DND-41 (cell line): ENCODE data around the gene HECW1.
A peak's percentile ranks its signal among the peaks of the same experiment; 100 is the strongest.

Experiments used
- ATAC-seq: fragments of 200-7000 bp; cut with Tn5 transposase; 3 replicates; pipeline ENCODE4 v1.9.1; 2021; ENCODE audit warnings: low read depth; ENCODE audit not compliant: insufficient read depth
- DNase-seq: peaks from one replicate; pipeline ENCODE4 v3.0.0-alpha.2; 2020
- H2AFZ ChIP-seq: 2 replicates; pipeline ENCODE4 v1.6.0; 2012; ENCODE audit warnings: low read depth, low read length
- H3K27ac ChIP-seq: 2 replicates; pipeline ENCODE4 v1.5.1; 2012; ENCODE audit warnings: low read length, inconsistent platforms
- H3K27me3 ChIP-seq: fragments of 200-600 bp; sonication (generic); 2 replicates; pipeline ENCODE4 v1.6.0; 2012; ENCODE audit warnings: low read length, mild to moderate bottlenecking, inconsistent platforms; ENCODE audit not compliant: insufficient read depth, poor library complexity
- H3K36me3 ChIP-seq: 2 replicates; pipeline ENCODE4 v1.5.1; 2012; ENCODE audit warnings: low read length, inconsistent platforms; ENCODE audit not compliant: insufficient read depth
- H3K4me1 ChIP-seq: 2 replicates; pipeline ENCODE4 v1.5.1; 2012; ENCODE audit warnings: mild to moderate bottlenecking, low read length; ENCODE audit not compliant: insufficient read depth
- H3K4me2 ChIP-seq: 2 replicates; pipeline ENCODE4 v1.6.0; 2012; ENCODE audit warnings: mild to moderate bottlenecking, moderate library complexity, low read length, inconsistent platforms; ENCODE audit not compliant: insufficient read depth
- H3K4me3 ChIP-seq, 2 experiments: fragments of 200-600 bp in 1 of 2; shearing (Covaris generic) in 1 of 2; 2 replicates each; pipeline ENCODE4 v1.5.1; 2012 to 2016; ENCODE audit warnings: inconsistent platforms in 2 of 2, low read length in 2 of 2, mild to moderate bottlenecking in 2 of 2, low read depth in 1 of 2, moderate library complexity in 1 of 2
- H3K79me2 ChIP-seq: 2 replicates; pipeline ENCODE4 v1.6.0; 2012; ENCODE audit warnings: low read length, inconsistent platforms; ENCODE audit not compliant: insufficient read depth
- H3K9ac ChIP-seq: 2 replicates; pipeline ENCODE4 v1.6.0; 2012; ENCODE audit warnings: low read depth, mild to moderate bottlenecking, inconsistent platforms, low read length, moderate library complexity
- H3K9me3 ChIP-seq: 2 replicates; pipeline ENCODE4 v1.5.1; 2012; ENCODE audit warnings: low read length, moderate library complexity, mild to moderate bottlenecking, inconsistent platforms; ENCODE audit not compliant: insufficient read depth, severe bottlenecking
- H4K20me1 ChIP-seq: 2 replicates; pipeline ENCODE4 v1.6.0; 2012; ENCODE audit warnings: low read length; ENCODE audit not compliant: insufficient read depth
- CTCF ChIP-seq: IDR thresholded peaks from 2 replicates; pipeline ENCODE4 v1.5.1; 2012; ENCODE audit warnings: borderline replicate concordance, low read length, moderate library complexity, mild to moderate bottlenecking; ENCODE audit not compliant: poor library complexity, severe bottlenecking; ENCODE audit errors: extremely low read depth
- EZH2 ChIP-seq: IDR thresholded peaks from 3 replicates; pipeline ENCODE4 v1.6.1; 2012; ENCODE audit warnings: borderline replicate concordance, low read depth, mild to moderate bottlenecking, moderate library complexity, low read length, inconsistent platforms; ENCODE audit not compliant: severe bottlenecking

Gene HECW1

GRCh38 chr7:43562383-43562782 lies 449.9 kb downstream of the HECW1 start:
- H3K36me3 ChIP-seq = no peaks in the 10 kb centered on the region
- H3K27me3 ChIP-seq = no peaks in the 10 kb centered on the region
- no peak overlapping the region for H3K27ac ChIP-seq
- no peak overlapping the region for H3K4me2 ChIP-seq
- peak; percentile 60; the same call in 2 of the 3 replicates for ATAC-seq
- H3K79me2 ChIP-seq = no peaks in the 10 kb centered on the region
- TF ChIP-seq CTCF (no peak), EZH2 (no peak)
- no peak overlapping the region for H3K4me3 ChIP-seq
- no peaks in the 10 kb centered on the region for H3K9me3 ChIP-seq
- no peak overlapping the region for H3K9ac ChIP-seq
- no peaks in the 10 kb centered on the region for H4K20me1 ChIP-seq
- H3K4me1 ChIP-seq = peaks cover 18% of the 10 kb centered on the region
- no peak overlapping the region for H2AFZ ChIP-seq
- no peak for DNase-seq

GRCh38 chr7:43565786-43566185 lies 453.3 kb downstream of the HECW1 start:
- H3K4me2 ChIP-seq = no peak overlapping the region

GRCh38 chr7:43568529-43568928 lies 456.1 kb downstream of the HECW1 start:
- Histone ChIP-seq H2AFZ (no peak overlapping the region), H4K20me1 (no peaks in the 10 kb centered on the region), H3K4me1 (peaks cover 49% of the 10 kb centered on the region), H3K4me2 (no peak overlapping the region), H3K27me3 (no peaks in the 10 kb centered on the region), H3K36me3 (no peaks in the 10 kb centered on the region), H3K9ac (no peak overlapping the region), H3K9me3 (no peaks in the 10 kb centered on the region), H3K79me2 (no peaks in the 10 kb centered on the region), H3K27ac (peak overlapping the region; percentile 45; the same call in 1 of the 2 replicates), H3K4me3 (no peak overlapping the region)
- TF ChIP-seq EZH2 (no peak), CTCF (no peak)
- no peak for ATAC-seq
- DNase-seq = no peak

More at GRCh38 chr7:43565786-43566185, 453.3 kb downstream of the HECW1 start:
- H3K27me3 ChIP-seq = no peaks in the 10 kb centered on the region
- no peak overlapping the region for H3K27ac ChIP-seq
- ATAC-seq (no peak), DNase-seq (no peak)
- H2AFZ ChIP-seq = no peak overlapping the region
- no peak overlapping the region for H3K9ac ChIP-seq
- TF ChIP-seq CTCF (no peak), EZH2 (no peak)
- no peak overlapping the region for H3K4me3 ChIP-seq
- peaks cover 30% of the 10 kb centered on the region for H3K4me1 ChIP-seq
- H3K79me2 ChIP-seq = no peaks in the 10 kb centered on the region
- no peaks in the 10 kb centered on the region for H3K36me3 ChIP-seq
- H3K9me3 ChIP-seq = no peaks in the 10 kb centered on the region
- no peaks in the 10 kb centered on the region for H4K20me1 ChIP-seq

GRCh38 chr7:43569424-43569823 lies 457.0 kb downstream of the HECW1 start:
- Histone ChIP-seq H3K4me3 (no peak overlapping the region), H3K36me3 (no peaks in the 10 kb centered on the region), H3K4me1 (peaks cover 54% of the 10 kb centered on the region), H3K4me2 (no peak overlapping the region), H3K9ac (no peak overlapping the region), H3K27me3 (no peaks in the 10 kb centered on the region), H2AFZ (no peak overlapping the region), H4K20me1 (no peaks in the 10 kb centered on the region), H3K27ac (peak overlapping the region; percentile 34), H3K9me3 (no peaks in the 10 kb centered on the region), H3K79me2 (no peaks in the 10 kb centered on the region)
- TF ChIP-seq CTCF (no peak), EZH2 (no peak)
- DNase-seq = no peak
- ATAC-seq = no peak
